LoVo (cell line): ENCODE results near the gene HNRNPA3.
A peak's percentile ranks its signal among the peaks of the same experiment; 100 is the strongest.
"Not testable (repeated sequence)": the region's sequence is repeated elsewhere in the genome, so short reads cannot be mapped to it uniquely, and the experiment has no call there.

ENCODE experiments used
- DNase-seq: peaks from one replicate; pipeline ENCODE4 v3.0.0-alpha.2; 2016; ENCODE audit warnings: low spot score

HNRNPA3 gene

DNA sequence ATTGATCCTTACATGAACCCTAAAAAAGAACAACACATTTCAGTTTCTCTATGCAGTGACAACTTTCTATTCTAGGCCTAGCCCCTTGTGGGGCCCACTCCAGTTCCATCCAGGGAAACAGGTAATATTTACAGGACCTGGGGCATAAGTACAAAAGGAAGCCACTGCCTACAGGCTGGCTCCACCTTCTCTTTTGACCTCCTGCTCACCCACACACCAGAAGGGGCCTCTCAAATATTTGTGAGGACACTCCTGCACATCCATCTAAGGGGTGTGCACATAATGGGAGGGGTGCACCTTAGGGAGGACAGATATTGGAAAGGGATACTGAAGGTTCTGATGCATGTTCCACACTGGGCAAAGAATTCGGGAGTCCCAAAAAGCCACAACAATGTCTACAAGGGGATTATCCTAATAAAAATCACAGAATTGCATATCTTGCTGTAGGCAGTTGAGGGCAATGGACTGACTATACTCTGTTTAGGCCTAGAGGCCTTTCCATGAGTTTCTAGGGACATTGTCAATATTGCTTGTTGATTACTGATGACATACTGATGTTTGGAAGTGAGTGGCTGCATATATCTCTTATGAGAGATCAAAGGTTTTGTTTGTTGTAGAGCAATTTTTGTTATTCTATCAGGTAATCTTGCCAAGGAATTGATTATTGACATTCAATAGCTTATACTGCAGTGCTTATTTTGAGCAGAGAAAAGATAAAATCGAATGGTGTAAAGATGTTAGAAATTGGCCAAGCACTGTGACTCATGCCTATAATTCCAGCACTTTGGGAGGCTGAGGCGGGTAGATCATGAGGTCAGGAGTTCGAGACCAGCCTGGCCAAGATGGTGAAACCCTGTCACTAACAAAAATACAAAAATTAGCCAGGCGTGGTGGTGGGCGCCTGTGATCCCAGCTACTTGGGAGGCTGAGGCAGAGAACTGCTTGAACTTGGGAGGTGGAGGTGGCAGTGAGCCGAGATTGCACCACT lies 23.8 kb upstream of the HNRNPA3 start:
- DNase-seq, result no peak

DNA sequence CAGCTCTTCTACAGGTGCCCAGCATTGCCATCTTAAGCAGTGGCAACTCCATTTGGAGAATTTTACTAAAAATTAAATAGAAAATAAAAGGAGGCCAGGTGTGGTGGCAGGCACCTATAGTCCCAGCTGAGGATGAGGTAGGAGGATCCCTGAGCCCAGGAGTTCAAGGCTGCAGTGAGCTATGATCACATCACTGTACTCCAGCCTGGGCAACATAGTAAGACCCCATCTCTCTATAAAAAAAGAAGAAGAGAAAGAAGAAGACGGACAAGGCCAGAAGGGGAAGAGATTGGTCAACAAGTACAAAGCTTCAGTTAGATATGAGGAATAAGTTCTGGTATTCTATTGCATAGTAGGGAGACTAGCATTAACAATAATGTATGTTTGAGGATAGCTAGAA lies 21.7 kb upstream of the HNRNPA3 start:
- no peak for DNase-seq

DNA sequence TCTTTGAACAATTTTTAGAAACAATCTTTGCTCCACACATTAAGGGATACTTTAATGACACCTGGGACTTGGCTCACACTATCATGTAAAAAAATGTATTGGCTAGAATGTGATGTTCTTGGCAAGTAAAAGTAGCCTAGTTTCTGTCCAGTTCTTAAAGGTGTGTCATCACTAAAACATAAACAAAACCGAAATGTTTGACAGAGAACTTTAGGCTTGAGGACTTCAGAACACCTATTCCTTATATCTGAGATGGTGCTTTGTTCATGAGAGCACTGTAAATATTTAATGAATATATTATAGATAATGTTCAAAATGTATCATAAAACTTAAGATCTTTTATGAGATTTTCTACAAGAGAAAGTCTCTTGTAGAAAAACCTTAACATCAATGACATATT lies 19.8 kb upstream of the HNRNPA3 start:
- DNase-seq, result no peak

DNA sequence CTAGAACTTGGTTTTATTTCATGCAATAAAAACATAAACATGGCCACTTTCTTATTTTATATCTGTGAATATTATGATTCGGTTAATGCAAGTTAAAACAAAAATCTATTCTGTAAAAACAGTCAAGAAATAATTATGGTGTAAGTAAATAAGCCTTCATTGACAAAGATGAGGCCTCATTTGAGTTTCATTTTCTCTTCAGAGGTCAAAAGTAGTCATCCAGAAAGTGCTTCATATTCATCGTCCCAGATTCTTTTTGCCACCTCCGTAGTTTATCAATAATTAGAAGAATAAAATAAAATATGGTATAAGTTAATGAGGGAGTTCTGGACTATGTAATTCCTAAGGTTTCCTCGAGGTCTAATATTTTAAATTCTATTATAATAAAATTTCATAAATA lies 19.4 kb upstream of the HNRNPA3 start:
- no peak for DNase-seq

DNA sequence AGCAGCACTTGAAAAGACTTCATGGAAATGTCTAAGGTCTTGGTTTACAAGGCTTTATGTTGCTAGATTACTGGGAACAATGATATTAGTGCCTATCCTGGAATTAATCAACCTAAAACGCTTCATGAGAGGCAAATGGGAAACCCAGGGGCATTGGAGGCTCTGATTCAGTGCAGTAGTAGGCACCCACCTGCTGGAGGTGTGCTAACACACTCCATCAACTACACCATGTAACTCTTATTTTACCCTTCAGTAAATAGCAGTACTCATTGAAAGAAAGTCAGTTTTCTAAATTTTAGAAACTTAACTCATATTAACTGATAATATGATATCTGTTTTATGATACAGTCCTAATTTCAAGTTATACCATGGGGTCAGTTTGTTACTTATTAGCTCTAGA lies 17.4 kb upstream of the HNRNPA3 start:
- DNase-seq, result no peak

DNA sequence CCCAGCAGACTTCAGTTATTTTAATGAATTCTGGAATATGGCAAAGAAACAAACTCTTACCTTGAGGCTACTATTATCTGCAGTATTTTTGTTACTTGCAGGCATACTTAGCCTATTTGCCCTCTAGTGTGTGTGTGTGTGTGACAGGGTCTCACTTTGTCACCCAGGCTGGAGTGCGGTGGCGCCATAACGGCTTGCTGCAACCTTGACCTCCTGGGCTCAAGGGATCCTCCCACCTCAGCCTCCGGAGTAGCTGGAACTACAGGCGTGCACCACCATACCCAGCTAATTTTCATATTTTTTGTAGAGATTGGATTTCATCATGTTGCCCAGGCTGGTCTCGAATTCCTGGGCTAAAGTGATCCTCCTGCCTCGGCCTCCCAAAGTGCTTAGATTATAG lies 12.2 kb upstream of the HNRNPA3 start:
- not testable (repeated sequence) for DNase-seq

DNA sequence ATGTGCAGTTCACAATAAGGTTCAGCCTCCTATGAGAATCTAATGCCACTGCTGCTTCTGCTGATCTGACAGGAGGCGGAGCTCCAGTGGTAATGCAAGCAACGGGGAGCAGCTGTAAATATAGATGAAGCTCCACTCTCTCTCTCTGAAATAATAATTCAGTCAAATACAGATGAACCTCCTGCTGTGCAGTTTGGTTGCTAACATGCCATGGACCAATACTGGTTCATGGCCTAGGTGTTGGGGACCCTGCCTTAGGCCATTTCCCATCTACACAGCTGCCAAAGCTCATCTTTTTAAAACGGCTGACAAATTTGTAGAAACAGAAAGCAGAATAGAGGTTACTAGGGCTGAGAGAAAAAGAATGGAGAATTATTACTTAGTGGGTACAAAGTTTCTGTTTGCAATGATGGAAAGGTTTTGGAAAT lies 10.7 kb upstream of the HNRNPA3 start:
- no peak for DNase-seq

DNA sequence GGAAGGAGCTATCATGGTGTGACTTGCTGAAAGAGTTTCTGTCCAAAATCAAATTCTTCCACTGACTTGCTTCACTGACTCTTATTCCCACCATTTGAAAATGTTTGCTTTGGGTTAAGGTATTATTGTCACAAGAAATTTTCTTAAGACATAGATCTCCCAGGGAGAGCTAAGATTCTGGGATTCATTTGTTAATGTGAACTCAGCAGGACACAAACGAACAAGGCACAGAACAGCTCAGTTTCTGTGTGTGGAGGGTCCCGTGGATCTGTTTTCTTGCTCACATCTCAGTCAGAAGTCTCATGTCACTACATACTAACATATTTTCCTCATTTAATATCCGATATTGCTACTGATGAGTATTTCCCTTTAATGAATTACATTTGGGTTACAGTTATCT lies 8.2 kb upstream of the HNRNPA3 start:
- no peak for DNase-seq

DNA sequence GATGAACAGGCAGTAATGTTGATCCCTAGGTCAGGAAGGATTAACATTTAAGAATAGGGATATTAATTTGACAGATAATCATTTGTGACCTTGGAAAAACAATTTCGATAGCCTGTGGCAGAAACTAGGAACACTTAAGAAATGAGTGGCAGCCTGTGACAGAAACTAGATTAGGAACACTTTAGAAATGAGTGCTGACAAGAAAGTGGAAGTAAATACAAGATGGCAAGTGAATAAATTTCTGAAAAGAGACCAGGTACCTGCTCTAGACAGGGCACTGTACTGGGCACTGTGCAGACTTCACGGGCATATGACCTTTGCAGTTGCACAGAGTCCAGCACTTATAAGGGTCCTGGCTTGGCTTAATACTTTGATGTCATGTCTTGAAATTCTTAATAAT lies 5.5 kb upstream of the HNRNPA3 start:
- DNase-seq, result no peak

DNA sequence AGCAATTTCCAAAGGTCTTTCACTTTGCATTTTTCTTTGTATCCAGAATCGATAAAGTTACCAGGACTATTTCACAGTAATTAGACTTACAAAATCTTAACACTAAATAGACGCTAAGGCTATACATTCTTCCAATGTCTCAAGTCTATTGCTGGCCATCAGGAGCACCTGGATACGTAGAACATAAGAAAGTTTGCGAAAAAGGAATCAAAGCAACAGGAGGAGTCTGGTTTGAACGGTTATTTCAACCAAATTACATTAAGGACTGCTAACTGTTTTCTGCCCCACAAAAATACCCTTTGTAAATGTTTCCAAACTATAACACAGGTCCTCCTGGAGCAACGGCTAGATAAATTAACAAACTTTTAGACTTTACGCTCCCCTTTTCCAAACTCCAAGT lies 1.4 kb upstream of the HNRNPA3 start:
- no peak for DNase-seq

DNA sequence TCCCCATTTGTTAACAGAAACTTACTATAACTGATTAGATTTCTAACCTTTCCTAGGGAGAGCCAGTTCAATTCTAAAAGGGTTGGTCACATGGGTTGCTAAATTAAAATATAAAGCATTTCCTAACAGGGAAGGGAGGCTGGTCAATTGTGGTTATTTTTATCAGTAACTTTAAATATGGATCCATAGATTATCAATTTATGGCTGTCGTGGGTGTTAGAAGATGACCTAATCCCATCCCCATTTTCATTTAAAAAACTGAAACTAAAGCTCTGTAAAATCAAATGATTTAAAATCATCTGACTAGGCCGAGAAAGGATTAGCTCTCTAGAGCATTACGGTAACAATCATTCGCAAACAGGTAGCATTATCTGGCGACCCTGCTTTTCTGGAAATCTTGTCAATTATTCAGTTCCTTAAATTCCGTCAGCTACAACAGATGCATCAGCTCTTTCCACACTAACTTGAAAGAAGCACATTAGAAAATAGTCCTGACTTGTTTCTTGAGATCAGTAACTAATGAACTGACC lies 953 bp upstream of the HNRNPA3 start:
- DNase-seq, result no peak

DNA sequence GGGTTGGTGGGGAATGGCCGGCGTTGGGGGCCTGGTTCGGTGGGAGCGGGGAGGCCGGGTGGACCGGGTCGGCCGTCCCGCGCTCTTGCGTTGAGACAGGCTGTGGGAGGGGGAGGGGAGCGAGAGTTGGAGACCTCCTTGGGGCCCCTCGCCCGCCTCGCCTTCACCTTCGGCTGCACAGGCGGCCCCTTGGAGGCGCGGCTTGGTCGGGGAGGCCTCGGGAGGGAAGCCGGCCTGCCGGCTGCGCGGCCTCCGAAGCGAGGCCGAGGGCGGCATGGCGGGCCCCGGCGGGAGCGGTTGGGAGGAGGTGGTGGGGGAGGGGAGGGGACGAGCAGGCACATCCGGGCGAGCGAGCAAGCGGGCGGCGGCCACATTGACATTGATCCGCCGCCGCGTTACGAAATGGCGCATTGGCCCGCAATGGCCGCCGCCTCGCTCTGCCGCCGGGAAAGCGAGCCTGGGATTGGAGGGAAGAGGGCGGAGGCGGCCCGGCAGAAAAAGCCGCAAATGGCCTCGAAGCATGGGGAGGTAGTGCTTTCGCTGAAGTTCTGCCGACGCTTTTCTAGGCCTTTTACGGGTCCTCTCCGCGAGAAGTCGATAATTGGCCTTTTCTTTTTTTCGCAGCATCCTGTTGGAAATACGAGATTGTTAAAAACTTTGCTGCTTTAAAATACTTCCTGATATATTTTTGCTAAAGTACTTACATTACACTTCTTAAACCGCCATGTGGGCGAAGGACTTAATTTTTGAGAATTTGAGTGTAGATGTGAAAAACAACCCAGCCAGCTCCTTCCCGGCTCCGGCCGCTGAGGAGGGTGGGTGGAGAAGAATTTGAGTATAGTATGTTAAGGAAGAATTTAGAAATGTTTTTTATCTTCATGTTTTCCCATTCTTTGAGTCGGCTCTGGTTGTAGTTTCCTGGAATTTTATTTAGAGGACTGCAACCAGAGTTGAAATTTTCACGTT lies 580 bp downstream of the HNRNPA3 start:
- peak; percentile 93 for DNase-seq

DNA sequence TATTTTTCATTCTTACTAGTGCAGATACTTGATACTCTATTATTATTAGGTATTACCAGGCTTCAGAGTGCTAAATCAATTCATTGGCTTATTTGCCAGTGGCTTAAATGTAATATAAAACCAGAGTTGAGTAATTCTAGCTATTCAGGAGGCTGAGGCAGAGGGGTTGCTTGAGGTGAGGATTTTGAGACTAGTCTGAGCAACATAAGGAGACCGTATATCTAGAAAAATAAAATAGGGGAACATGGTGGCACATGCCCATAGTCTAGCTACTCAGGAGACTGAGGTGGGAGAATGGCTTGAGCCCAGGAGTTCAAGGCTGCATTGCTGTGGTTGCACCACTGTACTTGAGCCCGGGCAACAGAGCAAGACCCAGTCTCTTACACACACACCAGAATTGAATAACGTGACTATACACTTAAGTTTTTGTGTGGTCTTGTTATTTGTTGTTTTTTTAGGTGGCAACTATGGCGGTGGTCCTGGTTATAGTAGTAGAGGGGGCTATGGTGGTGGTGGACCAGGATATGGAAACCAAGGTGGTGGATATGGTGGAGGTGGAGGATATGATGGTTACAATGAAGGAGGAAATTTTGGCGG lies 4.8 kb downstream of the HNRNPA3 start:
- no peak for DNase-seq

DNA sequence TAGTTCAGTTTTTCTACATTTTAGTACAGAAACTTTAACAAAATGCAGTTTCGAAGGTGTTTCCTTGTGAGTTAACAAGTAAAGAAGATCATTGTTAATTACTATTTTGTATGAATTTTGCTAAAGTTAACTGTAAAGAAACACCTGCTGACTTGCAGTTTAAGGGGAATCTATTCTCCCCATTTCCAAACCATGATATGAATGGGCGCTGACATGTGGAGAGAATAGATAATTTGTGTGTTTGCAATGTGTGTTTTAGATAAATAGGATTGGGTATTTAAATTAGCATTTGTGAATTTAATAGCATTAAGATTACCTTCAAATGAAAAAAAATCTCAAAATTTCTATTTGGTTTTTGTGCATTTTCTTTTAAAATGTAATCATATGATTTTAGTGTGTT lies 7.2 kb downstream of the HNRNPA3 start:
- DNase-seq, result not testable (repeated sequence)

DNA sequence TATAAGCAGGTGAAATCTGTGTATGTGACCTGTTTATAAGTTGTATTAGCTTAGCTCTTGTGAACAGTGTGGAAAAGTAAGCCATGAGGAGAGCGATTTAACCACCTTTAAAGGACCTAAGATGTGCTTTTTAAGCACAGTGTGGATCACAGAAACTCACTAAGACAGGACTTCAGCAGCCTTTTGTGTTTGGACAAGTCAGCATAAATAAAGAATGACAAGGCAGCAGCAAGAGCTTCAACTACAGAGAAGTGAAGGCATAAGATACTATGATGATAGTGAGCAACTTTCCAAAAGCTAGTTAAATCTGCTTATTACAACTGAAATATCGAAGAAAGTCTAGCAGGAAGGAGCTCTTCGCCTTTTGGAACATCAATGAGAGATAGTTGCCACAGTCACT lies 8.9 kb downstream of the HNRNPA3 start:
- DNase-seq, result no peak

DNA sequence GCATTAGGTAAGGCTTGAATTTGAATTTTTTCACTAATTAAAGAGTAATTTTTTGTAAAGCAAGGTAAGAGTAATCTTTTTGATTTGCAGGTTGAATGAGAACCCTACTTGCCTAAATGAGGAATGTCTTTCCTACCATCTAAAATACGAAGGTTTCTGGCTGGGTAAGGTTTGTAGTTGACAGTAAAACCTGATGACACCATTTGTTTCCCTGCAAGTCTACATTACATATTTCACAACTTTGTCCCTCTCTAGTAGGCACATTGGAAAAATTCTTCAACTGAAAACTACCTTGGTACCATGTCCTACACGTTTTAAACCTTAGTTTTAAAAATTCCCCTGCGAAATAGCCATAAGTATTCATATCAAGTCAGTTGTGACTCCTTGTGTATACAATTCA lies 9.4 kb downstream of the HNRNPA3 start:
- DNase-seq, result no peak

DNA sequence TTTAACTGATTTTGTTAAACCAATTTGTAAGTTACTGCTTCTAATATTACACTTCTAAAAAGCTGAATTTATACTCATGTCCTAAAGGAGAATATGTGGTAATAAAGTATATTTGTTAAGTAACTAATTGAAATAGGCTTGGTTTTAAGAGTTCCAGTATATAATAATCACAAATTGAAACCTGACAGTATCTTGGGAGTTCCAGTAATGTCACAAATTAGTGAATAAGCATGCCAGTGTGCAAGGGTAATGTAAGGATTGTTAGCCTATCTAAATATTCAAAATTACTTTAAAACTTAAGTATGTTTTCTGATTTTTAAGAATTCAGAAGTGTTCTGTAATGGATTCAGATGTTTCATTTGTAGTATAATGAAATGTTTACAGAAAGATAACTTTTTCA lies 10.8 kb downstream of the HNRNPA3 start:
- not testable (repeated sequence) for DNase-seq

DNA sequence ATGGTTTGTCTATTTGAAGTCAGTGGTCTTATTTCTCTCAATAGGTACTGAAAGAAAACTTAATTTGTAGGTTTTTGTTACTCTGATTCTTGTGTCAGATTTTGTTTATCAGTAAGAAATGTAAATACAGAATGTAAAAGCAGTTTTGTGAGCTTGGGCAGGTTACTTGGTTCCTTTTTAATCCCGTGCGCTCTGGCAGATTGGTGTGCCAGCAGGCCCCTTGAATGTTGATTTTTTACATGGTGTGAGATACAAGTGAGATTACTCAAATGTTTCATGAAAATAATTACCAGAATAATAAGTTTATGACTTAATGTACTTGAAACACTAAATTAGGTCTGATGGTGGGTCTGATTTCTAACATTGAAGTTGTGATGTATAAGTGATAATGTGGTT lies 13.4 kb downstream of the HNRNPA3 start:
- DNase-seq, result no peak

DNA sequence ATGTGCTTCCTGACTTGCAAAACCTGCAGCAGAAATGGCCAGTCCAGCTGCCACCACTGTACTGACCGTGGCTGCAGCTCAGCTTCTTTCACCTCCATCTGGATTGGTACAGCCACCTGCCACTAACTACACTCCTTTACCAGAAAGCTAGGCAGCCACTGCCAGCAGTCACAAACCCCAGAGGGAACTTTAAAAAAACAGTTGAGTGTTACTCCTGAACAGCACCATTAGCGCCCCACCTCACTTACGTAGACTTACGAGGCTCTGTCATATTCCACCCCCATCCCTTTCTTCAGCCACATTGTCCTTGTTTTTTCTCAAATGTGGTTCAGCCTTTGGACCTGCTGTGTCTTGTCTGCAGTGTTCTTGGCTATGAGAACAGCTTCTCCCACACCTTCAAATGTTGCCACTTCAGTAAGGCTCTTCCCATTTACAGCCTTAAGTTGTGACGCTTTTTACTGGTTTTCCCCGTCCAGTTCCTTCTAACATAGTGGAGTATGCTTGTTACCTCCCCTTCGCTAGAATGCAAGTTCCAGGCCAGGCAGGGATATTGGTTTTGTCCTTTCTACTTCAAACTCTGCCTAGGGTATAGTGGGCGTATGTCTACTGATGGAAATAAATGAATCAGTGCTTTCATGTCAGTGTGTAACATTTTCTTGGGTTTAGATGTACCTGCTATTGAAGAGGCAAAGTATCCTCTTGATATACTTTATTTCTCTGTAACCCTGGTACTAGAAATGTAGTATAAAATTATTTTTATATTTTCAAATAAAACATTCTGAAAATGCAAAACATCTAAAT lies 17.0 kb downstream of the HNRNPA3 start:
- no peak for DNase-seq

DNA sequence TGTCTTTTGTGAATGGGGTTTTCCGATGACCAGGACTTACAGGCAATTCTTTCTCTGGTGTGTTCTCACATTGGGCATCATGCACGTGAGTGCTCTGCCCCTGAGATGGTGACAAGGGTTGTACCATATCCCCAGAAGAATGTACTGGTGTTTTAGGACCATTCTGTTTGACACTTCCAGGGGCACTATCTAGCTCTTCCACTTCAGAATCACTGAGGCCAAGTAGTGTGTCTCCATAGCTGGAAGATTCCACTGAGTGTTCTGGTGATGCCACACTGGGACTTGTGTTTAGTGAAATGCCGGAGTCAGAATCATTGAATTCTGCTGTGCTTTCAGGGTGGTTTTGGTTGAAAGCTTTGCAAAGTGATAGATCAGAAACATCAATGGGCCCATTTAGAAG lies 18.7 kb downstream of the HNRNPA3 start:
- DNase-seq, result no peak

DNA sequence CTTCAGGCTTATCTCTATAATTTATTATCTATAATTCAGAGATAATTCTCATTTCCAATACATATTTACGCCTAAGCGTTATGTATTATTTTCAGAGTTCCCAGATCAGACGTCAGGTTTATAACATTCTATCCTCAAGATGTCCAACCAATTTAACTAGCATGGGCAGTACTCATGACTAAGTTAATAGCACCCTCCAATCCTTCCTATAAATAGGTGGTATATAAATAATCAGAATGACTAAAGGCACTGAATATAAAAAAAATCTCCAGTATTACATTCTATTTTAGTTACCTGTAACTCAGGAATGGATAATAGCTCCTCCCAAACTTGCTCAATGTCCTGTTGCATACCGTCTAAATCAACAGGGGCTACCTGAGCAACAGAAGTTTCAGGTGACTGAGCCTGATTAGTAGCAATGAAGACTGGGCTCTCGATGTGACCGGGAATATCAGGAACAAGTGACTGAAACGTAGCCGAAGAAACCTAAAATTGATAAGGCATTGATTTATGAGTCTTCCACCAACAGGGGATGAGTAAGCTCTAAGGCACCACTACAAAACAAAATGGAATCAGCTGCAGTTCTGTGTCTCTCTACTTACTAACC lies 19.6 kb downstream of the HNRNPA3 start:
- no peak for DNase-seq
